HCT116 (cell line): ENCODE data around the gene DPP10.

Experiments used
- CEBPB ChIP-seq: IDR thresholded peaks from 2 replicates; pipeline ENCODE4 v1.6.1; 2012; ENCODE audit warnings: low read depth
- CTCF ChIP-seq, 3 experiments: fragments of 200-600 bp in 1 of 3; sonication (generic) in 1 of 3; IDR thresholded peaks in 2 of 3; conservative IDR thresholded peaks in 1 of 3; 2 replicates each; pipeline ENCODE4 v1.5.1; 2012 to 2017; ENCODE audit warnings: low read depth in 2 of 3, low read length in 2 of 3, antibody characterized with exemption in 1 of 3, borderline replicate concordance in 1 of 3, control low read depth in 1 of 3, mild to moderate bottlenecking in 1 of 3, mixed read lengths in 1 of 3, mixed run types in 1 of 3, moderate library complexity in 1 of 3; ENCODE audit not compliant: insufficient read depth in 1 of 3
- ELF1 ChIP-seq: IDR thresholded peaks from 2 replicates; pipeline ENCODE4 v1.6.1; 2012; ENCODE audit warnings: low read depth, borderline replicate concordance
- EZH2 ChIP-seq: fragments of 200-600 bp; sonication (generic); IDR thresholded peaks from 2 replicates; pipeline ENCODE4 v1.6.1; 2017; ENCODE audit warnings: antibody characterized with exemption, mixed run types
- JUND ChIP-seq: IDR thresholded peaks from 2 replicates; pipeline ENCODE4 v1.6.1; 2012
- POLR2A ChIP-seq: IDR thresholded peaks from 2 replicates; pipeline ENCODE4 v1.7.0; 2011; ENCODE audit warnings: borderline replicate concordance; ENCODE audit not compliant: insufficient read depth, insufficient read length; ENCODE audit errors: extremely low read depth
- REST ChIP-seq: IDR thresholded peaks from 2 replicates; pipeline ENCODE4 v1.6.1; 2012; ENCODE audit warnings: low read depth
- YY1 ChIP-seq: IDR thresholded peaks from 2 replicates; pipeline ENCODE4 v1.6.1; 2011; ENCODE audit warnings: low read length, low read depth, moderate library complexity, mild to moderate bottlenecking; ENCODE audit not compliant: insufficient replicate concordance; ENCODE audit errors: extremely low read depth
- ZBTB33 ChIP-seq: IDR thresholded peaks from 2 replicates; pipeline ENCODE4 v1.6.1; 2011; ENCODE audit warnings: mild to moderate bottlenecking, low read length, moderate library complexity; ENCODE audit not compliant: insufficient replicate concordance; ENCODE audit errors: extremely low read depth

- no peak for TF ChIP-seq CTCF (IDR thresholded peaks at IDR 0.05 in 2 of 3, conservative IDR thresholded peaks at IDR 0.05 in 1 of 3; ENCODE audit: borderline replicate concordance in 1 of 3, insufficient read depth in 1 of 3, low read depth in 2 of 3, low read length in 2 of 3)
- no peak for TF ChIP-seq CEBPB
- TF ChIP-seq ELF1 = no peak
- no peak for TF ChIP-seq REST
- TF ChIP-seq ZBTB33 = no peak
- TF ChIP-seq JUND = no peak
- TF ChIP-seq POLR2A = no peak
- no peak for TF ChIP-seq EZH2
- no peak for TF ChIP-seq YY1
Observed at GRCh38 chr2:114685102-114685501, 242.7 kb downstream of the DPP10 start.
